B cell (primary cell): ENCODE measurements around the gene TLR8.

ENCODE experiments used
- CTCF ChIP-seq: fragments of 200-600 bp; IDR thresholded peaks from one replicate; pipeline ENCODE4 v1.8.0; 2022; ENCODE audit warnings: antibody characterized with exemption, mild to moderate bottlenecking
- EZH2 ChIP-seq: IDR thresholded peaks from 2 replicates; pipeline ENCODE4 v1.6.1; 2012; ENCODE audit warnings: borderline replicate concordance, low read depth, mild to moderate bottlenecking, moderate library complexity, low read length; ENCODE audit not compliant: insufficient read depth, poor library complexity, severe bottlenecking

GRCh38 chrX:12910423-12911121 lies 4.2 kb downstream of the TLR8 start:
- TF ChIP-seq EZH2 (no peak), CTCF (no peak)
